ENCODE data around the gene LMO7. TPM values are rescaled to one million over a fixed set of nuclear protein-coding genes. Genes with fewer than 3 reads are reported as not detected.

LMO7 gene
- total and polyA plus RNA-seq, 2 of the 8 experiments (the other 6 are each of a cell fraction or from before 2014, with no cell fraction given), result 8.1 to 28.3 TPM

- no peak for TF ChIP-seq TAF1 (IDR thresholded peaks at IDR 0.05; ENCODE audit: low read depth, low read length)
- no peak for TF ChIP-seq RXRA (IDR thresholded peaks at IDR 0.05; ENCODE audit: insufficient read depth, low read depth, low read length)
- no peak for TF ChIP-seq MAX (IDR thresholded peaks at IDR 0.05)
- no peak for TF ChIP-seq SP4 (IDR thresholded peaks at IDR 0.05; ENCODE audit: low read length)
- TF ChIP-seq RAD21 (IDR thresholded peaks at IDR 0.05 in 1 of 2, conservative IDR thresholded peaks at IDR 0.05 in 1 of 2; ENCODE audit: low read depth in 2 of 2, low read length in 2 of 2), result no peak
- no peak for TF ChIP-seq PHF8 (conservative IDR thresholded peaks at IDR 0.05; ENCODE audit: low read depth, low read length)
Measured at GRCh38 chr13:75877071-75877470, 240.9 kb downstream of the LMO7 start (continued).
